GM12878 (cell line): ENCODE data around the gene DEFB114. TPM values are rescaled to one million over a fixed set of nuclear protein-coding genes. Genes with fewer than 3 reads are reported as not detected.

Experiments used
- ATAC-seq: fragments of 200-7000 bp; cut with Tn5 transposase; 3 replicates; pipeline ENCODE4 v1.9.1; 2020; ENCODE audit warnings: mild to moderate bottlenecking, moderate library complexity
- BruUV-seq: library from RNA; stranded (reverse); fragments of 400-500 nt; replicated peaks from 2 replicates; lab custom pipeline; 2021; lab: Mats Ljungman, UMichigan
- CTCF ChIA-PET: fragments of 300-600 bp; sonication (Branson Sonifier 250); formaldehyde crosslinking; extraction: SDS; loops from one replicate; lab custom pipeline; 2021; ENCODE audit warnings: inconsistent platforms; lab: Yijun Ruan, JAX
- POLR2A ChIA-PET: fragments of 350-600 bp; formaldehyde crosslinking; extraction: SDS; loops from one replicate; lab custom pipeline; 2021; ENCODE audit warnings: inconsistent platforms; lab: Charles Lee
- RAD21 ChIA-PET: fragments of 300-600 bp; sonication (Branson Sonifier 250); formaldehyde crosslinking; loops from one replicate; lab custom pipeline; 2023; ENCODE audit warnings: antibody characterized with exemption; ENCODE audit not compliant: unreplicated experiment; lab: Charles Lee
- SMC1A ChIA-PET: fragments of 300-600 bp; sonication (Branson Sonifier 250); formaldehyde crosslinking; loops from one replicate; lab custom pipeline; 2023; ENCODE audit not compliant: unreplicated experiment, uncharacterized antibody; lab: Charles Lee
- DNase-seq: peaks from one replicate; pipeline ENCODE4 v3.0.0-alpha.2; 2011; ENCODE audit warnings: low read depth, low spot score
- FAIRE-seq: peaks from 3 replicates; lab custom pipeline; 2011; peaks lifted over from hg19 to GRCh38; lab: Jason Lieb, UNC
- H2AFZ ChIP-seq: 2 replicates; pipeline ENCODE4 v1.6.0; 2011; ENCODE audit warnings: low read depth, low read length, control low read depth; ENCODE audit not compliant: control insufficient read depth
- H3K27ac ChIP-seq: 2 replicates; pipeline ENCODE4 v1.5.1; 2011; ENCODE audit warnings: control low read depth; ENCODE audit not compliant: control insufficient read depth, insufficient read depth
- H3K27me3 ChIP-seq, 2 experiments: replicated peaks in 1 of 2; 2 replicates each; pipeline versions ENCODE4 v1.6.0 to v1.6.1; 2011; ENCODE audit warnings: low read length in 1 of 2; ENCODE audit not compliant: control insufficient read depth in 2 of 2, insufficient read depth in 2 of 2
- H3K36me3 ChIP-seq, 2 experiments: 2 replicates each; pipeline ENCODE4 v1.5.1; 2011; ENCODE audit warnings: low read length in 1 of 2; ENCODE audit not compliant: control insufficient read depth in 2 of 2, insufficient read depth in 2 of 2
- H3K4me1 ChIP-seq: 2 replicates; pipeline ENCODE4 v1.6.1; 2011; ENCODE audit warnings: mild to moderate bottlenecking, low read length, moderate library complexity, mixed read lengths; ENCODE audit not compliant: control insufficient read depth, insufficient read depth
- H3K4me2 ChIP-seq: 2 replicates; pipeline ENCODE4 v1.6.0; 2011; ENCODE audit warnings: control low read depth; ENCODE audit not compliant: control insufficient read depth, insufficient read depth
- H3K4me3 ChIP-seq: fragments of 200-600 bp; sonication (generic); 2 replicates; pipeline ENCODE4 v1.5.1; 2016
- H3K79me2 ChIP-seq: 2 replicates; pipeline ENCODE4 v1.6.0; 2011; ENCODE audit warnings: low read length; ENCODE audit not compliant: control insufficient read depth, insufficient read depth
- H3K9ac ChIP-seq: 2 replicates; pipeline ENCODE4 v1.8.0; 2011; ENCODE audit warnings: low read length, control low read depth, mixed read lengths; ENCODE audit not compliant: control insufficient read depth, insufficient read depth
- H3K9me3 ChIP-seq: replicated peaks from 3 replicates; pipeline ENCODE4 v1.5.1; 2011; ENCODE audit warnings: mild to moderate bottlenecking, low read length; ENCODE audit not compliant: control insufficient read depth, insufficient read depth
- H4K20me1 ChIP-seq: 2 replicates; pipeline ENCODE4 v1.6.0; 2011; ENCODE audit not compliant: control insufficient read depth, insufficient read depth
- BCL11A ChIP-seq: IDR thresholded peaks from 2 replicates; pipeline ENCODE4 v1.6.1; 2011; ENCODE audit warnings: low read depth, low read length
- BRCA1 ChIP-seq: IDR thresholded peaks from 2 replicates; pipeline ENCODE4 v1.6.1; 2011; ENCODE audit warnings: low read depth, low read length, improper control_type of control experiment
- CHD4 ChIP-seq: fragments of 200-600 bp; sonication (generic); IDR thresholded peaks from 2 replicates; pipeline ENCODE4 v1.6.1; 2016; ENCODE audit warnings: mild to moderate bottlenecking
- KLF5 ChIP-seq: fragments of 450-650 bp; IDR thresholded peaks from 2 replicates; pipeline ENCODE4 v1.6.1; 2014; ENCODE audit warnings: mild to moderate bottlenecking; ENCODE audit not compliant: partially characterized antibody
- MTA2 ChIP-seq: fragments of 450-650 bp; IDR thresholded peaks from 2 replicates; pipeline ENCODE4 v1.6.1; 2016; ENCODE audit warnings: low read depth, mild to moderate bottlenecking, moderate library complexity
- MYB ChIP-seq: fragments of 150-350 bp; IDR thresholded peaks from 2 replicates; pipeline ENCODE4 v1.6.1; 2014; ENCODE audit warnings: mild to moderate bottlenecking, low read depth, low read length, borderline replicate concordance
- POU2F2 ChIP-seq: IDR thresholded peaks from 3 replicates; pipeline ENCODE4 v1.6.1; 2011; ENCODE audit warnings: low read depth, mild to moderate bottlenecking, low read length, borderline replicate concordance
- RCOR1 ChIP-seq: conservative IDR thresholded peaks from 2 replicates; pipeline ENCODE4 v1.6.1; 2012; ENCODE audit warnings: low read depth, low read length, improper control_type of control experiment
- RELA ChIP-seq: fragments of 450-650 bp; IDR thresholded peaks from 2 replicates; pipeline ENCODE4 v1.8.0; 2014; ENCODE audit warnings: borderline replicate concordance; ENCODE audit not compliant: partially characterized antibody
- SIN3A ChIP-seq: IDR thresholded peaks from 2 replicates; pipeline ENCODE4 v1.6.1; 2012; ENCODE audit warnings: low read depth, low read length, improper control_type of control experiment
- SMARCA5 ChIP-seq: fragments of 450-650 bp; IDR thresholded peaks from 2 replicates; pipeline ENCODE4 v1.6.1; 2017; ENCODE audit warnings: mild to moderate bottlenecking
- TAF1 ChIP-seq: IDR thresholded peaks from 2 replicates; pipeline ENCODE4 v1.6.1; 2011; ENCODE audit warnings: mild to moderate bottlenecking, low read depth, low read length, borderline replicate concordance
- TCF12 ChIP-seq: IDR thresholded peaks from 2 replicates; pipeline ENCODE4 v1.6.1; 2011; ENCODE audit warnings: low read depth, mild to moderate bottlenecking, low read length
- ZNF217 ChIP-seq: fragments of 450-650 bp; IDR thresholded peaks from 2 replicates; pipeline ENCODE4 v1.6.1; 2017; ENCODE audit warnings: antibody characterized with exemption, mild to moderate bottlenecking
- WGBS: methylation state at CpG from one replicate; pipeline ENCODE4 v1.1.6; 2016; ENCODE audit warnings: low lambda C conversion rate; ENCODE audit not compliant: insufficient replicate concordance, insufficient coverage; ENCODE audit errors: missing lambda C conversion rate; 5-methylcytosine and 5-hydroxymethylcytosine counted together
- in situ Hi-C: fragments of 300-500 bp; cut with MboI; formaldehyde crosslinking; loops from 9 replicates; pipeline ENCODE4 v1.14.3; 2018; ENCODE audit warnings: mixed read lengths
- intact Hi-C: fragments of 100-400 bp; cut with micrococcal nuclease; formaldehyde crosslinking; loops from one replicate; pipeline ENCODE4 v1.14.2; 2022; ENCODE audit not compliant: unreplicated experiment
- polyA plus RNA-seq, 11 experiments: library from polyadenylated mRNA; depleted of rRNA in 4 of 11; unstranded in 6 of 11; stranded (reverse) in 5 of 11; fragments of >200 nt; fragmentation: Nextera tagmentation in 4 of 11; fragmentation: Illumina TruSeq in 1 of 11; extraction: Ambion mirVana in 4 of 11; extraction: Trizol in 1 of 11; gene quantifications; 1 replicate in 1 of 11; 2 replicates in 10 of 11; pipeline versions ENCODE4 v1.2.1 to v1.2.3, GENCODE V29; 2011 to 2016; ENCODE audit warnings: inconsistent platforms in 2 of 11, missing spikeins in 2 of 11, low read depth in 1 of 11
- total RNA-seq, 4 experiments: library from RNA; depleted of rRNA in 3 of 4; stranded (reverse); fragments of >200 nt in 3 of 4; fragmentation: Illumina TruSeq in 1 of 4; extraction: Trizol in 1 of 4; gene quantifications; 2 replicates each; pipeline versions ENCODE4 v1.2.1 to v1.2.3, GENCODE V29; 2013 to 2021
- TF ChIP-seq, protein P1 (sequence below): fragments of 450-650 bp; IDR thresholded peaks from 2 replicates; pipeline ENCODE4 v1.6.1; 2017; ENCODE audit warnings: low read depth, mild to moderate bottlenecking, moderate library complexity
- TF ChIP-seq, protein P2 (sequence below): fragments of 450-650 bp; IDR thresholded peaks from 2 replicates; pipeline ENCODE4 v1.6.1; 2017; ENCODE audit warnings: mild to moderate bottlenecking, moderate library complexity
- TF ChIP-seq, protein P3 (sequence below): IDR thresholded peaks from 2 replicates; pipeline ENCODE4 v1.6.1; 2012; ENCODE audit warnings: low read depth, low read length, improper control_type of control experiment
- TF ChIP-seq, protein P4 (sequence below): IDR thresholded peaks from 2 replicates; pipeline ENCODE4 v1.6.1; 2011; ENCODE audit warnings: borderline replicate concordance, low read depth, mild to moderate bottlenecking, moderate library complexity, mixed read lengths, low read length; ENCODE audit not compliant: insufficient read depth; ENCODE audit errors: extremely low read length

The DEFB114 gene
- total and polyA plus RNA-seq, 10 of the 15 experiments (the other 5 are each of a cell fraction or from before 2014, with no cell fraction given), result not detected

DNA sequence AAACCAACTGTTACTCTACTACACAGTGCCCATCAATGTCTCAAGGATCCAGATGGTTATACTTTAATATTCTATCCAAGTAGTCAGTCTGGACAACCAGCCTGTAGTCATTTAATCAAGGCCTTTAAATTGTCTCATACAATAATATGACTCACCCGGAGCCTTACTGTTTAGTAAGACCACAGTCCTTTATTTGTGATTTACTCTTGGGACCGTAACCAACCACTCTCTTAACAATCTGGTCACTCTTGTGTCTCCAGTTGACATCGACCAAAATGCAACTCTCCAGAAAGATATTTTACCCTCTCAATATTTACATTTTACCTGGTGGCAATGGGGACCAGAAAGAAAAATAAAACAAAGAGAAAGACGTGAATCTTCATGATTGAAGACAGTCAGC is 14.9 kb downstream of the DEFB114 start (continued):
- TF ChIP-seq MTA2 (no peak), TAF1 (no peak), CHD4 (no peak), SMARCA5 (no peak), MYB (no peak)
- TF ChIP-seq, protein P1, sequence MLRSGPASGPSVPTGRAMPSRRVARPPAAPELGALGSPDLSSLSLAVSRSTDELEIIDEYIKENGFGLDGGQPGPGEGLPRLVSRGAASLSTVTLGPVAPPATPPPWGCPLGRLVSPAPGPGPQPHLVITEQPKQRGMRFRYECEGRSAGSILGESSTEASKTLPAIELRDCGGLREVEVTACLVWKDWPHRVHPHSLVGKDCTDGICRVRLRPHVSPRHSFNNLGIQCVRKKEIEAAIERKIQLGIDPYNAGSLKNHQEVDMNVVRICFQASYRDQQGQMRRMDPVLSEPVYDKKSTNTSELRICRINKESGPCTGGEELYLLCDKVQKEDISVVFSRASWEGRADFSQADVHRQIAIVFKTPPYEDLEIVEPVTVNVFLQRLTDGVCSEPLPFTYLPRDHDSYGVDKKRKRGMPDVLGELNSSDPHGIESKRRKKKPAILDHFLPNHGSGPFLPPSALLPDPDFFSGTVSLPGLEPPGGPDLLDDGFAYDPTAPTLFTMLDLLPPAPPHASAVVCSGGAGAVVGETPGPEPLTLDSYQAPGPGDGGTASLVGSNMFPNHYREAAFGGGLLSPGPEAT, result no peak

DNA sequence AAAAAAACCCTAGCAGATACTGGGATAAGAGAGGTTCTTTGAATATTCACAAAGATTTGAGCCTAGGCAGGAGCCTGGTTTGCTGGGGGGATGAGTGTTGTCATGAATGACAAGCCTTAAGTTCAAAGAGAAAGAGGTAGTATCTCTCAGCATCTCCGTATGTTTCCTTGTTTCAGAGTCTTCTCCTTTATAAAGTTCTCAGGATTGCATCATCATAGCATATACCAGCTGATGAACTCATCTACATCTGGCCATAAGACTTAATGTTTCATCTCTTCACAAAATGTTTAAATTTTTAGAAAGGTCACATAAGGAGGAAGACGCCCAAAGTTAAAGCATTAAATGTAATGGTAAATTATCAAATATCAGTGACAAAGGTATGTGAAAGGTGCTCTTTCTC is 17.1 kb downstream of the DEFB114 start:
- Histone ChIP-seq H3K27me3 (no peaks in the 10 kb centered on the region), H4K20me1 (no peaks in the 10 kb centered on the region), H3K4me3 (no peak overlapping the region), H3K4me1 (no peaks in the 10 kb centered on the region), H3K27ac (no peak overlapping the region), H3K9ac (no peak overlapping the region), H3K4me2 (no peak overlapping the region), H2AFZ (no peak overlapping the region), H3K9me3 (no peaks in the 10 kb centered on the region), H3K36me3 (no peaks in the 10 kb centered on the region), H3K79me2 (no peaks in the 10 kb centered on the region)
- ChIA-PET POLR2A (no interaction called here), RAD21 (no interaction called here), SMC1A (no interaction called here), CTCF (no interaction called here)
- BruUV-seq, result no TSS peak
- in situ Hi-C loops (no loop called here), intact Hi-C loops (no loop called here)
- no peak for FAIRE-seq
- WGBS, result 53% methylated on average over 2 of the region's 2 CpGs
- ATAC-seq, result no peak
- no peak for DNase-seq
- TF ChIP-seq BRCA1, result no peak
- no peak for TF ChIP-seq RELA
- TF ChIP-seq, protein P2, sequence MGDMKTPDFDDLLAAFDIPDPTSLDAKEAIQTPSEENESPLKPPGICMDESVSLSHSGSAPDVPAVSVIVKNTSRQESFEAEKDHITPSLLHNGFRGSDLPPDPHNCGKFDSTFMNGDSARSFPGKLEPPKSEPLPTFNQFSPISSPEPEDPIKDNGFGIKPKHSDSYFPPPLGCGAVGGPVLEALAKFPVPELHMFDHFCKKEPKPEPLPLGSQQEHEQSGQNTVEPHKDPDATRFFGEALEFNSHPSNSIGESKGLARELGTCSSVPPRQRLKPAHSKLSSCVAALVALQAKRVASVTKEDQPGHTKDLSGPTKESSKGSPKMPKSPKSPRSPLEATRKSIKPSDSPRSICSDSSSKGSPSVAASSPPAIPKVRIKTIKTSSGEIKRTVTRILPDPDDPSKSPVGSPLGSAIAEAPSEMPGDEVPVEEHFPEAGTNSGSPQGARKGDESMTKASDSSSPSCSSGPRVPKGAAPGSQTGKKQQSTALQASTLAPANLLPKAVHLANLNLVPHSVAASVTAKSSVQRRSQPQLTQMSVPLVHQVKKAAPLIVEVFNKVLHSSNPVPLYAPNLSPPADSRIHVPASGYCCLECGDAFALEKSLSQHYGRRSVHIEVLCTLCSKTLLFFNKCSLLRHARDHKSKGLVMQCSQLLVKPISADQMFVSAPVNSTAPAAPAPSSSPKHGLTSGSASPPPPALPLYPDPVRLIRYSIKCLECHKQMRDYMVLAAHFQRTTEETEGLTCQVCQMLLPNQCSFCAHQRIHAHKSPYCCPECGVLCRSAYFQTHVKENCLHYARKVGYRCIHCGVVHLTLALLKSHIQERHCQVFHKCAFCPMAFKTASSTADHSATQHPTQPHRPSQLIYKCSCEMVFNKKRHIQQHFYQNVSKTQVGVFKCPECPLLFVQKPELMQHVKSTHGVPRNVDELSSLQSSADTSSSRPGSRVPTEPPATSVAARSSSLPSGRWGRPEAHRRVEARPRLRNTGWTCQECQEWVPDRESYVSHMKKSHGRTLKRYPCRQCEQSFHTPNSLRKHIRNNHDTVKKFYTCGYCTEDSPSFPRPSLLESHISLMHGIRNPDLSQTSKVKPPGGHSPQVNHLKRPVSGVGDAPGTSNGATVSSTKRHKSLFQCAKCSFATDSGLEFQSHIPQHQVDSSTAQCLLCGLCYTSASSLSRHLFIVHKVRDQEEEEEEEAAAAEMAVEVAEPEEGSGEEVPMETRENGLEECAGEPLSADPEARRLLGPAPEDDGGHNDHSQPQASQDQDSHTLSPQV, result no peak
- TF ChIP-seq SIN3A, result no peak
- no peak for TF ChIP-seq RCOR1
- no peak for TF ChIP-seq POU2F2
- TF ChIP-seq, protein P3, sequence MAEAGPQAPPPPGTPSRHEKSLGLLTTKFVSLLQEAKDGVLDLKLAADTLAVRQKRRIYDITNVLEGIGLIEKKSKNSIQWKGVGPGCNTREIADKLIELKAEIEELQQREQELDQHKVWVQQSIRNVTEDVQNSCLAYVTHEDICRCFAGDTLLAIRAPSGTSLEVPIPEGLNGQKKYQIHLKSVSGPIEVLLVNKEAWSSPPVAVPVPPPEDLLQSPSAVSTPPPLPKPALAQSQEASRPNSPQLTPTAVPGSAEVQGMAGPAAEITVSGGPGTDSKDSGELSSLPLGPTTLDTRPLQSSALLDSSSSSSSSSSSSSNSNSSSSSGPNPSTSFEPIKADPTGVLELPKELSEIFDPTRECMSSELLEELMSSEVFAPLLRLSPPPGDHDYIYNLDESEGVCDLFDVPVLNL, result no peak
- TF ChIP-seq KLF5, result no peak
- TF ChIP-seq, protein P4, sequence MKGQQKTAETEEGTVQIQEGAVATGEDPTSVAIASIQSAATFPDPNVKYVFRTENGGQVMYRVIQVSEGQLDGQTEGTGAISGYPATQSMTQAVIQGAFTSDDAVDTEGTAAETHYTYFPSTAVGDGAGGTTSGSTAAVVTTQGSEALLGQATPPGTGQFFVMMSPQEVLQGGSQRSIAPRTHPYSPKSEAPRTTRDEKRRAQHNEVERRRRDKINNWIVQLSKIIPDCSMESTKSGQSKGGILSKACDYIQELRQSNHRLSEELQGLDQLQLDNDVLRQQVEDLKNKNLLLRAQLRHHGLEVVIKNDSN, result no peak
- TF ChIP-seq ZNF217, result no peak
- no peak for TF ChIP-seq BCL11A
- no peak for TF ChIP-seq TCF12
